ENCODE data around the gene DNASE1L3.

DNA sequence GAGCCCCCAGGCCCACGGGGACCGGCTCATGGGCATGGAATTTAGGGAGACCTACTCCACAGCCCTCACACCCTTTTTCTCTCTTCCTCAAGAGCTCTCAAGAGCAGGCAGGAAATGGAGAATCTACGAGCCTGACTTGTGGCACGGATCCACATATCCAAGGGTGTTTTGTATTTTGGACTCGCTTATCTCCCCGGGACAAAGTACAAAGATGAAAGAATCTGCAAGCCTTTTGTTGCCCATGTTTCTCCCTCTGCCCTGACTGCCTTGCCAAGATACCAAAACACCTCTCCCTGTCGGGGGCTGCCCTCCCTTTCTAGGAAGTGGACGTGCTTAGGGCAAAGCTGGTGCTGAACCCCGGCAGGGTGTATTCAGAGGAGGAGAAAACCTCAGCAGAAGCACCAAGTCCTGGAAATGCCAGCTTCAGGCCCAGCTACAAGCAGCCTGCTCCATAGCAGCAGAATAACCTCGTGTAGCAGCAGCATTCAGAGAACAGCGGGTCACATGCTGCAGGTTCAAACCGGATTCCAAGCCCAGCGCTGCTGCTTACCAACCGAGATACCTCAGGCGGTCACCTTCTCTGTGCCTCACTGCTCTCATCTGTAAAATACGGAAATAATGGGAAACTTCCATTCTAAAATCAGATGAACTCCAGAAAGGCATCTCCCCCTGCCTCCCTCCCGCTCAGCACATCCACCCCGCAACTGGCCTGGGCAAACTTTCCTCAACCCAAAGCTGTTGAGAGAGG is 35.2 kb downstream of the DNASE1L3 start:
- TF ChIP-seq CTCF (IDR thresholded peaks at IDR 0.05; ENCODE audit: control extremely low read depth in 1 of 3, insufficient read depth in 1 of 3, low read depth in 1 of 3, low read length in 3 of 3): no peak
- TF ChIP-seq CREB1 (IDR thresholded peaks at IDR 0.05): no peak
- no peak for TF ChIP-seq BRCA1 (IDR thresholded peaks at IDR 0.05; ENCODE audit: low read depth, low read length)
- no peak for TF ChIP-seq HDAC2 (IDR thresholded peaks at IDR 0.05; ENCODE audit: borderline replicate concordance in 1 of 2, low read depth in 2 of 2, low read length in 2 of 2)
- no peak for TF ChIP-seq KDM5A (IDR thresholded peaks at IDR 0.05; ENCODE audit: low read length)
- TF ChIP-seq TAF1 (IDR thresholded peaks at IDR 0.05; ENCODE audit: low read depth, low read length): no peak
- no peak for TF ChIP-seq FOSL1 (IDR thresholded peaks at IDR 0.05; ENCODE audit: insufficient read depth, low read depth, low read length)

All from H1 (cell line).